Cardiac septum (tissue), 1 donor: Measurements from ENCODE around the gene PRKAG2. TPM values are rescaled to one million over a fixed set of nuclear protein-coding genes. Genes with fewer than 3 reads are reported as not detected.
A peak's percentile ranks its signal among the peaks of the same experiment; 100 is the strongest.

Experiments
- DNase-seq: peaks from one replicate; pipeline ENCODE4 v3.0.0-alpha.2; 2020; ENCODE audit warnings: low spot score
- intact Hi-C: fragments of 100-400 bp; cut with DNase I; formaldehyde crosslinking; loops from one replicate; pipeline ENCODE4 v1.14.0; 2022
- total RNA-seq: library from RNA; stranded (reverse); fragmentation: NEBNext Ultra II Directional; extraction: Animal tissue kit (Norgen Biotek cat#: 25700); gene quantifications from one replicate; pipeline ENCODE4 v1.2.1, GENCODE V29; 2021
- donor health status: DM: no; HTN: no; CAD: no.

The PRKAG2 gene
- total RNA-seq, 1 donor from 2014 or later, result 106 TPM

DNA sequence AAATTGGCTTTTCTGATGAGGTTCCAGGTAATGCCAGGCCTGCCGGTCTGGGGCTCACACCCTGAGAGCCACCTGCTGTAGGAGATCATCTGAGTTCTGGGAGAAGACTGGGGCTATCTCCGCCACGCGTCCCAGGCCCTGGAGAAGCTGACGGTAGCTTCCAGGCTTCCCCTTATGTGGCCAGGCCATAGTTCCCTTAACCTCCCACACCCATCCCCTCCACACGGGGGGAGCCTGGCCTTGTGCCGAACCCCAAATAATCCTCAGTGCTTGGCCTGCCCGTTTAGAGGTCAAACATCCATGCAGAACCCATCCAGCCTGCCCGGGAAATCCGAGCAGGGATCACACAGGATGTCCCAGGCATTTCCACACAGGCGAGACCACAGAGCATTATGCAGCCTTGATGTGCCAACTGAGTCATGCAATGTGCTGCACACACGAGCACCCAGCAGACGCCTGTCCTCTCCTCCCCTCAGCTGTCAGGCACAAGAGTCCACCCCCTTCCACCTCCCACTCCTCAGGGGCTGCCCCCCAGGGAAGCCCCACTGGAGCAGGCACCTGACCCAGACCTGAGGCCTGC lies 176.2 kb downstream of the PRKAG2 start:
- DNase-seq, result no peak
- intact Hi-C loops, result no loop called here

DNA sequence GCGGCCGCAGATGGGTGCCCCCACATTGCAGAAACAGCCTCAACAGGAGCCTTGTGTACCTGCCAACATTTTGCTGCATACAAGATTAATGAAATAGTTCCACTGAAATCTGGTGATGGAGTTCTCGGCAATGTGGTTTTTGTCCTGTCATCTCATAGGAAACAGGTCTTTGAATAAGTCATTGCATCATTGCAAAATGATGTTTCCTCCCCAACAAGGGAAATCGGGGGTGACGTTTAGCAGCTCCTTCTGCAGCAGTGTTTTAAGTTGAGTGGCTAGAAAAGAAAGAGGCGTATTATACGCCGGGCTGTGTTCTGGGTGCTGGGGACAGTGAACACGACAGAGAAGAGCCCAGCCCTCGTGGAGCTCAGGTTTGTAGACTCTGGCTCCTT lies 177.0 kb downstream of the PRKAG2 start:
- intact Hi-C loops, result no loop called here
- DNase-seq, result no peak

DNA sequence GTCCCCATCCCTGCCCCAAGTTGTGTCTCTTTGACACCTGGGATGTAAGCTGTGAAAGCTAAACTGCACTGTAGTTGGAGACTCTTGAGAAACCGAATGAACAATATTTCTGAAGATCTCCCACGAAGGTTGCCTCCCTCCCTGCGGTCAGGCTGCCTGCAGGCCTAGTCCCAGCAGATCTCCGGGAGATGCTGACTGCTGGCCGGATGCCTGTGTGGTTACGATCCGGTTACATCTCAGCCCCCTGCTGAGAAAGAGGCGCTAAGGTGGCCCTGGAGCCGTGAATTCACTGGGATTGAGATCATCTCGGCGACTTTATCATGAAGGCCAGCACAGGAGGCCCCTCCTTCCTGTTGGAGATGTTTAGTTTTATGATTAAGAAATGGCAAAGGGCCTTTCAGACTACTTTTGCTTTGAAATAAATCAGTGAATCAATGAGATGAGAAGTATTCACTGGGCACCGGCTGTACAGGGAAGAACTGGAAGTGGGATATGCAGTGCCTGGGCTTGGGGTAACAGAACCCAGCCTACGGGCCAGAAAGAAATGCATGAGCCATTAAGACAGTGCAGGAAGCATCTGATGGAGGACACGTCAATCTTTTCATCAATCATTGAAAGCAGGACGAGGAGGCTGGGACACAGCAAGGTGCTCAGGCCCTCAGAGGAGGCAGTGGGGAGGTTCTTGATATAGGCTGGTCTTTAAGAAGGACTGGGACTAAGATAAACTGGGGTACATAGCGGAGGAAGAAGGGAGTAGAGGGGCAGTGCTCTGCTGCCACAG lies 177.6 kb downstream of the PRKAG2 start:
- DNase-seq, result no peak
- intact Hi-C loops, result no loop called here

DNA sequence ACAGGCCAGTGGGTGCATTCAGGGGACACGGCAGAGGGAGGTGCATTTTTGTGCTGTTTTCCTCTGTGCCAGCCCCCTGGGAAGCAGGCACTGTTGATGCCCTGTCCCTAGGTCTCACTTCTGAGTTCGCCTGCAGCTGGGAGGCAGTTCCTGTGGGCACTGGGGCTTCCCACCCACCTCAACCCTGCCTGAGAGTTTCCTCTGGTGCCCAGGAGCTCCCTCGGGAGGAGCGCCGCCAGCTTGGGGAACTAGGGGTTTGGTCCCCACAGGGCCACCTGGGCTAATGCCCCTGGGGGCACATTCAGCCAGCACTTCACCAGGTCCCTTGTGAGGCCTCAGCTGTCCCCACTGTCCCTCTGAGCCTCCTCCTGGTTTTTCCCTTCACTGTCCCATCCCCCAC lies 179.0 kb downstream of the PRKAG2 start:
- intact Hi-C loops, result no loop called here
- no peak for DNase-seq

DNA sequence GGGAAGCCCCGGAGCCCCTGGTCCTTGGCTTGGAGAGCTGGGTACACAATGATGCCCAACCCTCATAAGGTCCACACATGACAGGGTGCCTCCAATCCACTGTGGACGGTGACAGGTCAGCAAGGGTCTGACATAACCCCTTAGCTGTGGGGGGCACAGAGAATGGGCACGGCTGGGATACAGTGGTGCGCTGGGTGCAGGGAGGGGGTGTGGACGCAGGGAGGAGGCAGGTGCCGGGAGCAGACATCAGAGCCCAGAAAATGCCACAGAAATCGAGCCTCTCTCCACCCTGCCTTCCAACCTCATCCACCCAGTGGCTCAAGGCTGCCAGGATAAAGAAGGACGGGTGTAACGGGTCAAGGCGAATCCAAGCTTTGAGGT lies 179.4 kb downstream of the PRKAG2 start:
- intact Hi-C loops, result no loop called here
- no peak for DNase-seq

DNA sequence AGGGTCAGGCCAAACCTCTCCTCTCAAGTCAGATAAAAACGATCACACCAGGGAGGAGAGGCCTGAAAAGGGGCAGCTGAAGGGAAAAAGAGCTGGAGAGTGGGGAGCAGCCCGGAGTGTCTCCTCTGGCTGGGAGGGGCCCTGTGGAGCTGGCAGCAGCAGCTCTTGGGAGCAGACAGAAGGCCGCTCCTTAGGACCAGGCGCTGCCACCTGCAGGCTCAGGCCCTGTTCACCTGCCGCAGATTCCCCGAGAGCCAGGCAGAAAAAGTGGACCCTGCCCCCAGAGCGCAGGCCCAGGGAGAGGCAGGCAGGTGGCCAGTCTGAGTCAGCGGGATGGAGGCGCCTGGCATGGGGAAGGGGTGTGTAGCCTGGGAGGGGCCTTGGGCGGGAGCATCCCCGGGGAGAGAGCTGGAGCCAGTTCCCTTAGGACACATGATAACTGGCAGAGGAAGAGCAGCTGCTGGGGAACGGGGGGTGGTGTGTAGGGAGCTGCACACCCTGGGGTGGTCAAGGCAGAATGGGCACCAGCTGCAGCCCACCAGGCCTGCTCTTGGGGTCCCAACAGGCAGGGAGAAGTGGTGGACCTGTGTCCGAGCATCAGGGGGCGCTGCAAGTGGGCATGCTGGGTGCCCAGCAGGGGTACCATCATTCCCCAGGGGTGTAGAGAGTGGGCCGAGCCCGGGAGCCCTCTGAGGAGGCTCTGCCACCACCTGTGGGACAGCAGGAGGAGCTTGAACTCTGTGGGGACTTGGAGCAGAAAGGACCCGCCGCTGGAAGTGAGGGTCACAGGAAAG lies 180.0 kb downstream of the PRKAG2 start:
- intact Hi-C loops, result no loop called here
- DNase-seq, result no peak

DNA sequence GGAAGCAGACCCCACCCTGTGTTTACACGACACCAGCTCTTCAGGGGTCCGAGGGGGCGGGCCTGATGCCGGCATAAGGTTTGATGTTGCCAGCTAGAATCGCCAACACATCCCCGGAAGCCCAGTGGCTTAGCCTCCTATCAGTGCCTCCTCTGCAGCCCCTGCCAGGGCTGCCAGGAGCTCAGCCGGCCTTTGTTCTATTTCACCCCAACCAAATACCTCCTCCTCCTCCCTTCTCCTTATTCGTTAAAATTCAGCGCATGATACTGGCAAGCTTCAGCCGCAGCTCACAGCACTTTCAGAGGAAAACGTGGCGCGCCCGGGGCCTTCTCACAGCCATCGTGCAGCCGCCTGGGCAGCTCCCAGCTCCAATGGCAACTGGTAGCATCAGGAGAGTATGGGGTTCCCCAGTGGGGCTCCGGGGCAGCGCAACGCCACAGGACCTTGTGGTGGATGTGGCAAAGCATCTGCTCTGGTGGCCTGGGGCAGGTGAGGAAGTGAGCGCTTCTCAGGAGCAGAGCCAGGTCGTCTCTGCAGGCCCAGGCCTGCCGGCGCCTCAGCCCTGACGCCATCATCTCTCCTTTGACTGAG lies 180.9 kb downstream of the PRKAG2 start:
- DNase-seq, result no peak
- intact Hi-C loops, result loop anchor here (1.0 to 2.0 kb wide), 4 partner anchors 17 to 63 kb away; no protein-coding TSS in a partner anchor

DNA sequence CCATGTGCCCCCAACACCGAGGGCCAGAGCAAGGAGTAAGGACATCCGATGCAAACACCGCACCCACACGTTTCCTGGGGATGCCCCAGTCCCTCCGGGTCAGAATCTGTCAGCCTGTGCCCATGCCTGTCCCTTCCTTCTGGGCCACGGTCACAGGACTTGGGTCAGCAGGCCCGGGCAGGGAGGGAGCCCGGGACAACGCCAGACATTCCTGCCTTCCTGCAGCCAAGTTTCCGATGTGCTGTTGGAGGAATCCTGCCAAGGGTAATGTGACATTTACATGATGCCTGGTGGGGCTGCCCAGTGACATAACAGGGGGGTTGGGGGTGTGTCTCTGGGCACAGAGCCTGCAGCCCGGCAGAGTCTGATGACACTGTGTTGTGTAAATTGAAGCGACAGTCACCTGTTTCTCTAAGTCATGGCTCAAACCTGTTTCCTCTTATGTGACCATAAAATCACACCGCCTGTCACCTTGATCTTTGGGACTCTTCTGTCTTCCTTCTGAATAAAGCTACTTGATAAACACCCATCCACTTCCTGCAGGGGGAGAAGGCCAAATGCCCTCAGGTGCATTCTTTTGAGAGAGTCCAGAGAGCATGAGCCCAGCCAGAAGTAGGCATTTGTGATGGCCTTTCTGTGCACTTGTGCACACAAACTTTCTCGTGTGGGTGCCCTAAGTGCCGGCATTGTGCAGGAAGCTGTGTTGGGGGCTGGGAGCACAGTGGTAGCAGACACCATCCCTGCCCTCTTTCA lies 181.9 kb downstream of the PRKAG2 start:
- intact Hi-C loops, result loop anchor here (1.0 to 2.0 kb wide), 4 partner anchors 18 to 62 kb away; no protein-coding TSS in a partner anchor
- DNase-seq, result peak; percentile 84

DNA sequence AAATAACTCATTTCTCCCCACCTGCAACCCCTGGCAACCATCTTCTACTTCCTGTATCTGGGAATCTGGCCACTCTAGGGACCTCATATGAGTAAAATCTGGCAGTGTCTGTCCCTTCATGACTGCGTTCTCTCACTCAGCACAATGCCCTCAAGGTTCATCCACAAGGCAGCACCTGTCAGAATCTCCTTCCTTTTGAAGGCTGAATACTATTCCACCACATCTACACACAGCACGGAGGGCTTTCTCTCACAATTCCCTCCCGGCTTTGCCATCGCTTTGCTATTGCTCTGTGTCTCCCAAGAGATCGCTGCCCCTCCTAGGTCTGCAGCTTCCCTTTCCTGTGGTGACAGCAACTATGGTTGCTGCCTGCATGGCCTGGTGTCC lies 182.5 kb downstream of the PRKAG2 start:
- intact Hi-C loops, result loop anchor here (2.0 kb wide), 3 partner anchors 18 to 62 kb away; no protein-coding TSS in a partner anchor
- no peak for DNase-seq

DNA sequence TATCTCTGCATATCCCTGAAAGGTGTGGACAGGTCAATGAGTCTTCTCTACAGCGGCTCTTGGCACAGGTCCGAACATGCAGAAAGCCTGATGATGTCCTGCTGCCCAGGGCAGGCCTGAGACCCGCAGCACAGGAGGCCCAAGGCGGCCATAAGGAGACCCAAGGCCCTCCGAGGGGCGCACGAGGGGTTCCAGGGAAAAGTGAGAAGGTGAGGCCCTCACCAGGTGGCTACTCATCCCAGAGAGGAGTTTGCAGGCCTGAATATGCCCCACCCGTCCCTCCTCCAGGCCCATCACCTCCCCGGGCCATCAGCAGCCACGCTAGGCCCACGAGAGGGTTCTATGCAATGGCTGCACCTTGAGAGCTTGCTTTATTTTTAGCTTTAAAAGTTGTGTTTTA lies 183.8 kb downstream of the PRKAG2 start:
- intact Hi-C loops, result no loop called here
- DNase-seq, result no peak

DNA sequence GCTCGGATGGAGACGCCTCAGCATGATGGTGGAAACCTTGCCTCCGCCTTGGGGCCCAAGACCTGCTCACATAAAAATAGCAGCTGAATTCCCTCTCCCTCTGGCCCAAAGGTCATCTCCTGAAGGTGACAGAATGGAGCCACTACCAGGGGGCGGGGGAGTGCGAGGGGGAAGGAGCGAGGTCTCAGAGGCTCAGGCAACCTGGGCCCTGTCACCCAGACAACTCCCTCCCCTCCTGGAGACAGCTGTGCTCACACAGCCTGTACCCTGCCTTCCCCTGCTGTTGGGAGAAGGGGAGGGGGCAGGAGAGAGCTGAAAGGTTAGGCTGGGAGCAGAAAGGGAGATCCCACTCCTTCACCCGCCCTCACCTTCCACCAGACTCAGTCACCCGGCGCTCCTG lies 184.2 kb downstream of the PRKAG2 start:
- intact Hi-C loops, result no loop called here
- DNase-seq, result no peak

DNA sequence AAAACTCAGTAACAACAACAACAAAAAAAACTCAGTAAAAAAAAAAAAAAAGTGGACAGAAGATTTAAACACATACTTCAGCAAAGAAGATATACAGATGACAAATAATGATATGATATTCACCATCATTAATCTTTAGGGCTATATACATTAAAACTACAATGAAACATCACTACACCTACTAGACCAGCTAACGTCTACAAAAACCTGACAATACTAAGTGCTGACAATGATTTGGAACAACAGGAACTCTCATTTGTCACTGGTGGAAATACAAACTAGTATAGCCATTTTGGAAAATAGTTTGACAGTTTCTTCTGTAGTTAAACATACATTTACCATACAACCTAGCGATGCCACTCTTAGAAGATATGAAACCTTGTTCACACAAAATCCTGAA lies 185.5 kb downstream of the PRKAG2 start:
- intact Hi-C loops, result no loop called here
- no peak for DNase-seq

DNA sequence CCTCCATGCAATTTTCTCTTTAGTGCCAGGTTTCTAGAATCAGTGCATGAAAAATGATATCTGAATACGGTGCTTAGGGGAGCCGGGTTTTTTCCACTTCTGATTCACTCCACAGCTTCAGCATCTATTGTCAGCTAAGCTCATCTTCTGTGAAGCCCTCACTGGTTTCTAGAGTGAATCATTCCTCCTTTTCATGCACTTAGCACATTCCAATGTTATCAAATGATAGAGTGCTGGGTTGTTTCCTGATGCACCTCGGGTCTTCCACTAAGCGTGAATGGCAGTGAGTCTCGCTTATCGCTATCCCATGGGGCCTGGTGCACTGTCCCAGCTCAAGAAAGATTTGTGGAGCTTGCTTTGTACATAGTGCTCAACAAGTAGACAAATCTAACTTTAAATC lies 186.3 kb downstream of the PRKAG2 start:
- intact Hi-C loops, result no loop called here
- DNase-seq, result no peak

DNA sequence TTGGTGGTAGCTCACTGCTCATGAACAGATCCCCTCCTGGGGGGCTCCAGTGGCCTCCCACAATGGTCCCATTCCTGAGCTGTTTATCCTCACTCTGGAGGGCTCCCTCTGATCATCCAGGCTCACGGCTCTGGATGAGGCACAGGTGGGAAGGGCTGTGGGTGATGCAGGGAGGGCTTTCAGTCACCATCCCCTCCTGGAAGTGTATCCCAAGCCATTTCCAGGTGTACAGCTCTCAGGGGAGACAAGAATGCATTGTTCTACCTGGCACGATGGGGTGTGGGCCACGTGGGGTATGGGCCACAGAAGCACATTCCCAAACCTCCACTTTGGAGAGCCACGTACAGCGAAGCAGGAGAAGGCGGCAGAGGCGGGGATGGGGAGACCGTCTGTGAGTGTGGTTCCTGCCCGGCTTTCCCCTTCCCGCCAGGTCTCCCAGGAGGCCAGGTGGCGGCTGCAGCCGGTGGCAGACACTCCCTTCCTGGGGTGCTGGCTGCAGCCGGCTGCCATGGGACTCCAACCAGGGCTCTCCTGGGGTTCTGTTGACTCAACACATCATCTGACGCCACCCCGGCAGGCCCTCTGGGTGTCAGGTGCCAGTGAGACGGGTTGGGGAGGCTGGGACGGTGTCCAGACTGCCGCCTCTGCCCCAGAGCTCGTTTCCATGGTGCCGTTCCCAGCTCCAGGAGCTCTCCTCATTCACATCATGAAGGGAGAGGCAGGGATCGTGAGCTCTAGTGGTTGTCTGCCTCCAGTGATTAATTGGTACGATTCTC lies 187.5 kb downstream of the PRKAG2 start:
- intact Hi-C loops, result no loop called here
- DNase-seq, result peak; percentile 85

DNA sequence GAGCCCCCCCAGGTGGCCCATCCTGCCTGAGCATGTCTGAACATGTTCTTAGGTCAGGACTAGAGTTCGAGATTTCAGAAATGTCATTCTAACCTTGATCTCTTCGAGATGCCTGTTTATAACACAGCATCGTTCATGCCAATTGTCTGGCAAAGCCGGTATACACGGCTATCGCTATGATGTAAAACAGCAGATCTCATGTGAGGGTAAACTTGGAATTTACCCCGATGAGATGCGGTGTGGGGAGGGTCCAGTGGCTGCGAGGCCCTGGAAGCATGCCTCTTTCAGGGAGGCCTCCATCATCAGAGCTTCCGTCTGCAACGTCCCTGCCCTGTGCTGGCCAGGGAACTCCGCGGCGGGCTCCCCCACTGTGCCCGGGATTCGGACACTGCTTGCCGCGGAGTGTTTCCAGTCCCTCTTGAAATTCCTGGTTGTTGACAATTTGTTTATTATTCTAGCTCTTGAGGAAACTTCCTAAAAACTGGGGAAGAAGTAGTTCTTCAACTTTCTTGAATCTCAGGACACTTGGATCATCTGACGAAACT lies 188.6 kb downstream of the PRKAG2 start:
- no peak for DNase-seq
- intact Hi-C loops, result no loop called here

DNA sequence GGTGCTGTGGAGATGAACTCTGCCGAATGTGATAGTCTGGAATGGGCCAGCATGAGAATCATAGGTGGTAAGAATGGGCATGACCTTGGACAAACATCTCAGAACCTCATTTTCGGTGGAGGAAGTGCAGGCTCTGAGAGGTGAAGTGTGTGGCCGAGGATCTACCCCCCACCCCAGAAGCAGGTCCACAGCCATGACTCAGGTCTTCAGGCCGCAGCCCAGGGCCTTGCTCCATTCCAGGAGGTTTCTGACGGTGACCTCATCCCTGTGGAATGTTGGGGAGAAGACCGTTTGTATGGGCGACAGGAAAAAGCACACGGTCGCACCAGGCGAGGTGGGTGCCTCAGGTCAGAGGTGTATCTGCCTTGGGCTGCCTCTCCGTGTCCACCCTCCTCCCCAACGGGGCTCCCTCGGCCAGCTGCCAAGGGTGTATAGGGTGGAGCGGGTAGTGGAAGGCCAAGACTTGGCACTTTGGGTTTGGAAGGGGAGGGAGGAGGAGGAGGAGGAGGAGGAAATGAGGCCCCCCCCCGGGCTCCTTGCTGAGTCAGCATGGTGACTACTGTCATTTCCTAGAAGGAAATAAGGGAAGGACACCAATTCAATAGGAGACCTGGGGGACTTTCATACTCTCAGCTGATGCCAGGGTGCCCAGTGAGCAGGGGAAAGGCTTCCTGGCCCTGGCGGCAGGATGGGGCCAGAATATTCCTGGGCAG lies 189.2 kb downstream of the PRKAG2 start:
- intact Hi-C loops, result no loop called here
- DNase-seq, result no peak

DNA sequence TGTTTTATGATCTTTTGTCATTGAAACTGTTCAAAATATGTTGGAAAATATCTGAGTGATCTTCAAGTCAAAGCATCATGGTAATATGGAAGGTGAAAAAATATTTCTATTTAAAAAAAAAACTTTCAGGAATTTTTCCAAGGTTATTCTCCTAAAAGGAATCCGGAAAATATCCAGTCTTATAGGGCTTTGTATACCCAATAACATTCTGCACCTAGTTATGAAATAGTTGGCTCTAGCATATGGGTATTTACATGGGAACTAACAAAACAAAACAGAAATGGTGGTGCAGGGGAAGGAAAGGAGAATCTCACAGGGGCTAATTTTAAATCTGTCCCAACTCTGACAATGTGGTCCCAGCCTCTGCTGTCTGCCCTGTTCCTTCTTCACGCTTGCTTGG lies 190.1 kb downstream of the PRKAG2 start:
- intact Hi-C loops, result no loop called here
- DNase-seq, result no peak
